Measurements from ENCODE around the gene TTC39A.

TTC39A gene

DNA sequence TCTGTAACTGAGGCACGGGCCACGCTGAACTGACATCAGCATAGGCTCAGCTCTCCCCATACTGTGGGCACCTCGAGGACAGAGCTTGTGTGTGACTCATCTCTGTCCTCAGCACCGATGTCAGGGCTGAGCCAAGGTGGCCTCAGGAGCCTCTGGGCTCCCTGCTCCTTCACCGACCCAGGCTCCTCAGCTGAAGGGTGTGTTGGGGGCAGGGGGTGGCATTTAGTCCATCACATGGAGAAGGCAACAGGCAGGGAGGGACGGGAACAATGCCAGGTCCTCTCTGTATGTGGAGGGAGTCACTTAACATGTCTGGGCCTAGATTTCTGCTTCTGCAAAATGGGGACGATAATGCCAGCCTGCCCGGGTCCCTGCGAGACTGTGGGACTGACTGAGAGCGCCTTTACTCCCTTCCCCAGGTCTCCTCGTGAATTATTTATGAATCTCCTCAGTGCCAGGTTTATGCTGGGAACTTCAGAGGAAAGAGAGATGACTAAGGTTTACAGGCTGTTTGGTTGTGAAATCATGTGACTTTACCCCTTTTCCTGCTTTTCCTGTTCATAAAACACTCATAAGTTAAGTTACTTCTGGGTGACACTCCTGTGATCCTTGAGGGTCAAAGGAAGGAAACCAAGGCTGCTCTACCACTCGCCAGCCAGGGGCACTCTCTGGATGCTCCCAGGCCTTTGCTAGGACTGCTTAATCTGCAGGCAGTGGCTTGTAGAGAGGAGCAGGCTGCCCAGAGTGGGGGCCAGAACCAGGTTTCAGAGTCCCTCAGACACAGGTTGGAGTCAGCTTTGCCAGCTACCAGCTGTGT is 16.2 kb downstream of the TTC39A start:
- no peak for DNase-seq

DNA sequence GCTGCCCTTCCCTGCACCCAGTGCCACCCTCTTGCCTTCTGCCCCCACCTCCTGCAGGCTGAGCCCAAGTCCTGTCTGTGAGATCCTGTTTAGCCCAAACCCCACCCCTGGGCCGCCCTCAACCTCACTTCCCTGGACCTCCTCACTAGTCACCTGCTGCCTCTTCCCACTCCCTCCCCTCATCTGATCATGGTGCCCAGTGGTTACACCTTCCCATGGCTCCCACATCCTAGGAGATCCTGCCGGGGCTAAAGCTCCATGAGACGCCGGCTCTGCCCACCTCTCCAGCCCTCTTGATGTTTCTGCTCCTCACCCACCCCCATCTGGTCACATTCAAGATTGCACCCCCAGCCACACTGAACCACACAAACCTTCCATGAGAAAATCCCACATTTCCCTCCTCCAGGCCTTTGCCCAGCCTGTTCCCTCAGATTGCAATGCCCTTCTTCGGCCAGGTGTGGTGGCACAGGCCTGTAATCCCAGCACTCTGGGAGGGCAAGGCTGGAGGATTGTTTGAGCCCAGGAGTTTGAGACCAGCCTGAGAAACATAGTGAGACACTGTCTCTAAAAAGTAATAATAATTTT is 17.0 kb downstream of the TTC39A start:
- no peak for DNase-seq

DNA sequence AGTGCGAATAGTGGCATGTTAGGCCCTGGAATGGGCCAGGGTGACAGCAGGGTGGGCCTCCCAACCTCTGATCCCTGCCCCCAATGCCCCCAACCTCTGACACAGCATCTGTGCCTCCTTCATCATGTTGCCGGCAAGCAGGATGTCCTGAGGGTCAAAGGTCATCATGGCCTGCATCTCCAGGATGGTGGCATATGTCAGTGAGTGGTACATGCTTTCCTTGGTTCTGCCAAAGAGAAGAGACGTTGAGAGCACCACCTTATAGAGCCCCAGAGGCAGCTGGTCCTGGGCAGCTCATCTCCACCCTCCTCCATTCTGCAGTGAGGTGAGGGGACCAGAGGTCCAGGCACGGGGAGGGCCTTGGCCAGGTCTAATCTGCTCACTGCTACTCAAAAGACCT is 17.6 kb downstream of the TTC39A start:
- DNase-seq: no peak

DNA sequence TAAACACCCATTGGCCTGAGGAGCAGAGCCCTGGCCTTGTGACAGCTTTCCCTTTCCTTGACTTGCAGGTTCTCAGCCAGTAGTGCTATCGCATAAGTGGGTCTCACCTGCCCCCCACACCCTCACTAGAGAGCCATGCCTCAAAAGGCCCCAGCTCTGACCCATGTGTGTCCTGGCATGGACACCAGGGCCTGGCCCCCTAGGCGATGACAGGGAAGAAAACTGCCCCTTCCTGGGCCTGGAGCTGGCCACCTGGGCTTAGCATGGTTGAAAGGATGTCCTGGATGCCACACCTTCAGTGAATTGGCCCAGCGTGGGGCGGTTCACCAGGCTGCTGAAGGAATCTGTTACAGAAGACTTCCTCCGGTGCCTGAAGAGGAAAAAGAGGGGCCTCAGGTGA is 18.5 kb downstream of the TTC39A start:
- no peak for DNase-seq

DNA sequence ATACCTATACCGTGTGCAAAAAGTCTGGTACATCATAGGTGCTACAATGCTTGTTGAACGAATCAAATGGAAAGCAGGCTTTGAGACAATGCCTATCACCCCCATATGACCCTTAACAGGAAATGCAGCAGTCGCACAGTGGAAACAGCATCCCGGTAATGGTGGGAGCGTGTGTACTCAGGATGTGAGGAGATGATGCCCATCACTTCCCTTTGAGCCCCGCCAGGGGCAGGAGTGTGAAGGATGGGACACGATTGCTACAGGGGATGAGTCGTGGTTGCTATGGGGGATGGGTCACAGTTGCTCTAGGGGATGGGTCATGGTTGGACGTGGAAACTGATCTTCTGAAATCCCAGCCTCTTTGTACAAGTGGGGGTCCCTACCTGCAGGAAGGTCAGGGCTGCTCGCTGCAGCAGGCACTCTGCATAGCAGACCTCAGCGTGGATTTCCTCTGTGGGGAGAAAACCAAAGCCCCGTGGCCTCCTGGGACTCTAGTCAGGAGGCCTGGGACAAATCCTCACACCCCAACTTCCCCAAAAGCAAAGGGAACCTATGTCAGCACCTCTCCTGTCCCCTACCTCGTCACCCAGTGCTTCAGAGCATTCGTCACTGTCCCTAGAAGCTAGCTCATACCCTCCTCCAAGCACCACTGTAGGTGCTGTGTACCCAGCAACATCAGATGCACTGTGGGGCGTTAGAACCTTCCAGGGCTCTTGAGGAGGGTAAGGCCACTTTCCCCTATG is 19.3 kb downstream of the TTC39A start:
- DNase-seq: no peak

DNA sequence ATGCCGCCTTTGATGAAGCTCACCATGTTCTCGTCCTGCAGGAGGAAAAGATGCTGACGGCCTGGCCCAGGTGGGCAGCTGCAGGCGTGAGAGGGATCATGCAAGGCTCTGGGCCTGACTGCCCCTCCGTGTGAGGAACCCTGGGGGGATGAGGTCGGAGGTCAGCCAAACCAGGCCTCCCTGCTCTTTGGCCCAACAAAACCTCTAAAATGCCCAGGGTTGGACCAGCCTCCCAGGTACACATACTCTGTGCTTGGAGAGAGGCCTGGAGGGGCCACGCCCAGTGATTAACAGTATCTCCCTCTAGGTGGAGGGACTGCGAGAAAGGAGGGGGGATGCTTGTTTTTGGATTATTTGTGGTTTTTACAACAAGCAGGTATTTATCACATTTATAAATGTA is 21.1 kb downstream of the TTC39A start:
- no peak for DNase-seq

DNA sequence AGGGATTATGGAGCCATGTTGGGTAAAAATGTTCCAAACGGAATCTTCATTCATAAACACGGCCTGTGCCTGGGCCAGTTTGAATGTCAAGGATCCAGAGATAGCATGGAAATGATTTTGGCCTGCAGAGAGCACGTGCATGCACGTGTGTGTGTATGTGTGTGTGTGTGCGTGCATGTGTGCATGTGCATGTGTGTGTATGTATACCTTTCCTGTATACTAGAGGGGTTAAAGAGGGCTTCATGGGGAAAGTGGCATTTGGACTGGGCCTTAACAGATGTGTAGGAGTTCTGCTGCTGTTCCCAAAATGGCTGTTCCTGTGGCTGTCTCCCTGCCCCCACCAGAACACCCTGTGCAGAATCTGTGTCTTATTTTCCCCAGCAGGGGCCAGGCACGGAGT is 21.7 kb downstream of the TTC39A start:
- no peak for DNase-seq

DNA sequence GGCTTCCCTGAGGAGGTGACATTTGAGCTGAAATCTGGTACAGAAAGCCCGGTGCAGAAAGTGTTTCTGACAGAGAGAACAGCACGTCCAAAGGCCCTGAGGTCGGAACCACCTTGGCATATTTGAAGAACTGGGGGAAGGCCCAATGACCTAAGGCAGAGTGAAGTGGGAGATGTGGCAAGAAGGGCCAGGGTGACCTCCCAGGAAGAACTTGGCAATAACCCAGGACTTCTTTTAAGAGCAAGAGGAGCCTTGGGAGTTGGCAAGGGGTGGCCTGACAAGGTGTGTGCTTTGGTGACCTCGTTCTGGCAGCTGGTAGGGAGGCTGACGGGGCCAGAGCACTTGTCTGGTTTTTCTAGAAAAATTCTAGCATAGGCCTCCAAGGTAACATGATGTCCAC is 23.4 kb downstream of the TTC39A start:
- no peak for DNase-seq

DNA sequence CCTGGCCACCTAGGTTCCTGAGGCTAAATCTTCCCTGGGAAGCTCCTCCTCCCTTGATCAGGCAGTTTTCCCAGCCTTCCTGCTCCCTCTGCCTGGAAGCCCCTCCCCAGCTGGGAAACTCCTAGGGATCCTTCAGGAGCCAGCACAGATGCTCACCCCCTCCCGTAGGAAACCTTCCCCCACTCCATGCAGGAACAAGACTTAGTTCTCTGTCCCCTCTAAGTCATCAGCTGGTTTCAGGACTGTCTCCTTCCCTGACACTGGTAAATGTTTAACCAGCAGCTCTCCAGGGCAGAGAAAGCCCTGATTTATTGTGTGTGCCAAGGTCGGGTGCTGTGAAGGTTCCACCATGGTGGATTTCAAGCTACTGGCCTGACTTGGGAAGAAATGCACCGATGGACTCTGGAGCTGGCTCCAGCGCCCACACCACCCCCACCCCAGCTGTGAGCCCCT is 25.0 kb downstream of the TTC39A start:
- DNase-seq: no peak

DNA sequence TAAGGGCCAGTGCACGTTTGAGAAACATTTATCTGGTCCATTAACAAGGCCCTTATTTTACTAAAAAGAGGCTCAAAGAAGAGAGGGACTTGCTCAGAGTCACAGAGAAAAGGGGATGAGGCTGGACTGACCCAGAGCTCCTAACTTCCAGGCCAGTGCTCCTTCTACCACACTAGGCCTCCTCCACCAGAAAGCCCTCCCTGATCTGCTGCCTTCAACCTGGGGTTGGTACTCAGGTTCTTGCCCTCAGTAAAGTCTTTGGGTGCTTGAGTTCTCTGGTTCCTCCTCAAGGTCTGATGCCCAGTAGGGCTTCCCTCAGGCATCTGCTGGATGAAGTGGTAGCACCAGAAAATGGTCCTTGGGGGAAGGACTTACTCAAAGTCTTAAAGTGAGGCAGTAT is 26.0 kb downstream of the TTC39A start:
- DNase-seq: no peak

DNA sequence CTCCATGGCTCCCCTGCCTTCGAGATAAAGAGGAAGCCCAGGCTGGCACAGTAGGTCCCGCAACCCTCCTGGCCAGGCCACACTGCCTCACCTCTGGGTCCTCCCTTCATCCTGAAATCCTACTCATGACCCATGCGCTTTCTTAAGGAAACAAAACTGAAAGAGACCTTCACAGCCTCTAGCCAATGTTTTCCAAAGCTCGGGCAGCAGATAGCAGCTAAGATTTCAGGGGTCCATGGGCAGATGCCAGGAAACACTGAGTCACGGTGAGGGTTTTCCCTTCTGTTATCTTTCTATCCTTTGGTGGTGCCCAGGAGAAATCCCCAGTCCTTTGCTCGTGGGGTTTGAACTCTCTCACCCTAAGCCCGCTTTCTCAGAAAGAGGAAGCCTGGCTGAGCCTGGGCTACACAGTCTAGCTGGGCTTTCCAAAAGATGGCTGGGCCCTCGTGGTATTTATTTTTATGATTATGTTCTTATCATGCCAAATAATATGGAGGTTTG is 26.6 kb downstream of the TTC39A start:
- DNase-seq: no peak

DNA sequence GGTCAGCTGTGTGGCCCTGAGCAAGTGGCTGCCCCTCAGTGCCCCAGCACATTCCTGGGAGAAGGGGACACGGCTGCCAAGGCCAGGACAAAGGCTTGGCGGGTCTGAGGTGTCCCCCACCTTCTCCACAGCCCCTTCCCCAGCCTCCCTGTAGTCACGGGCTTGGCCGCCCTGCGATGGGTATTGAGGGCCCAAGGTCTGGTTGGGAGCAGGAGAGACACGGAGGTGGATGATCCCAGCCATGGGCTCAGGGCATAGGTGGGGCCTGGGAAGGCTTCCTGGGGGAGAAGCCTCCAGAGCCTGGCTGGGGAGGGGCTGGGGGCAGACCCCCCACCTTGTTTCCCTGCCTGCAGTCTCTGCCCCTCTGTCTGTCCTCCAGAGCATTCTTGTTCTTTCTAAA is 27.0 kb downstream of the TTC39A start:
- no peak for DNase-seq

DNA sequence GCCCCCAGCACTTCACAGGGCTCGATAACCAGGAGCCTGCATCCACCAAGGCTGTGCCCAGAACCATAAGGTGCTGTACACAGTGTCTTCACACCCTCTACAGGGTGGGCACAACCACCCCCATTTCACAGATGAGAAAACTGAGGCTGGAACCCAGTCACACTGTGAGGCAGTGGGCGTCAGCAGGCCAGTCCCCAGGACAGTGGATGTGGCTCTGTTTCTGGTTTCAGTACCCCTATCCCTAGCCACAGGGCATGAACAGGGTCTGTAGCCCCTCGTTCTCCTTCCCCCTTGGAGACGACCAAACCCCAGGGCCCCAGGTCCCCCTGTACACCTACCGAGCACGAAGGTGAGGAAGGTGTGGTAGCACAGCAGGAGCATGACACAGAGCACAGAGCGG is 27.6 kb downstream of the TTC39A start:
- no peak for DNase-seq

DNA sequence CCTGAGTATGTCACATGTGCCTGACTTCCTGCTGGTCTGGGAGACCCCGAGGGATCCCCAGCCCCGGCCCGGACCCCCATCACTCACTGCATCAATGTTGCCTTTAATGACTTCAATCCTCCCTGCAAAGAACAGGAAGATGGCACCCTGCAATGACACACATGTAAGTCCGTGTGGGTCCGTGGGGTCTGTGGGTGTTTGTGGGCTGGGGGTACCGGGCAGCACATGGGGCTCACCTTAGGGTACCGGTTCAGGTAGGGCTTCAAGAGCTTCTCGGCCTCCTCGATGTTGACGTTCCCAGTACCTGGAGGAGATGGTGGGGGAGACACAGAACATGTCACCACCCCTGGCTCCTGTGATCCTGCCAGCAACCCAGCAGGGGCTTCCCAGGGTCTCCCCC is 28.1 kb downstream of the TTC39A start:
- DNase-seq: no peak

DNA sequence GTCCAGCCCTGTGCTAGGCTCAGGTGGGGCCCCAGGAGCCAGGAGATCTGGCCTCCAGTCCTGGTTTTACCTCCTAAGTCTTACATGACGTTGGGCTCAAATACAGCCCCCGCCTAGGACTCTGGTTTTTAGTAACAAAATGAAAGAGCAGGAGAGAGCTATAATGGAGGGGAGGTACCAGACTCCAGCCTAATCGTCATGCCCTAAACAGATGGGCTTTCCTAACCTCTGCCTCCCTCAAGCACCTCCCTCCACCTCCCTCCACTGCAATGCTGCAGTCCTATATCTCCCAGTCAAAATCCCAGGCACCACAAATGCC is 28.6 kb downstream of the TTC39A start:
- no peak for DNase-seq

DNA sequence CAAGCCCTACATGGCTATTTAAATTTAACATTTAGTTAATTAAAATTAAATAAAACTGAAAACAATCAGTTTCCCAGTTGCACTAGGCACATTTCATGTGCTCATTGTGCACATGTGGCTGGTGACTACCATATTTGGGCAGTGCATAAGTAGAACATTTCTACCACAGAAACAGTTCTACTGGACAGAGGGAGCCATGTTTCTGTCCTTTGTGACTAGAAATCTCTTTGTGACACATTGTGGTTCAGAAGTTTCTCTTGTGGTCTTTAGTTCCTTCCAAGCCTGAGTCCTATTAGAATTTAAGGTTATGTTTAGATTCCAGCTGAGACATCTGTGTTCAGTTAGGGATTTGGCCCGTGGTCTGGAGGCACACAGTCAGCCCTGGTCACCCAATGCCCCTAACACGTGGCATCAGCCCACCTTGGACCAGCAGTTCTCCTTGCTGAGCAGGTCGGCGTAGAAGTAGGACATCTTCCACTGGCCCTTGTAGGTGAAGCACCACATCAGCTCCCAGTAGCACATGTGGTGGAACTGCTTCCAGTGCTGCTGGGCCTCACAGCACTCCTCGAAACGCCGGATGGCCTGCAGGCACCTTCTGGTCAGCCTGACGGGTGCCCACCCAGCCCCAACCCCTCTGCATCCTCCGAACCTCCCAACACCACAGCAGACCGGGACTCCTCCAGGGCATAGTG is 29.1 kb downstream of the TTC39A start:
- DNase-seq: no peak

DNA sequence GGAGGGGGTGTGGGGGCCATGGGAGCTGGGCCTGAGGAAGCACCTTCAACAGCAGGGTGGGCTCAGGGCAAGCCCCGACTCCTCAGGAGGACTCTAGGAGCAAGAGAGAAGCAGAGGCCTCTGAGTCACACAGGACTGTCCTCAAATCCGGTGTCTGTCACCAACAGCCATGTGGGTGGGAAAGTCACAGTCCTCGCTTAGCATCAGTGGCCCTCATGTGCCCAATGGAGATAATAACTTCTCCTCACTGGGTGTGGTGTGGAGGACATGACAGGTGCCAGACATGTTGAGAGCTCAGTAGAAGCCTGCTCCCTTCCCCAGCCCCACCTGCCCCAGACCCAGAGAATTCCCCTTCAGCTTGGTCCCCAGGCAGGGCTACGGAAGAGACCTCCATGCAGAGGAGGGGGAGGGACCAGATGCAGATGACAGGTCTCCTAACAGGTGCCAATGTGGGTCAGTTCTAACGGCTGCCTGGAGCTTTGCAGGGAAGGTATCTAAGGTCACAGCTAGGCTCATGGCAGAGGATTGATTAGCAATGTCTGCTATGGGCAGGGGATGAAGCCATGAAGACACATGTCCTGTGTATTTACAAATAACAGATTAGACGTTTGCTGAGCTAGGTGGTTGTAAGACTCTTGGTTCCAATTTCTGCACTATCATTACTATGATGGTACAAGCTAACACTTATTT is 30.2 kb downstream of the TTC39A start:
- DNase-seq: no peak

DNA sequence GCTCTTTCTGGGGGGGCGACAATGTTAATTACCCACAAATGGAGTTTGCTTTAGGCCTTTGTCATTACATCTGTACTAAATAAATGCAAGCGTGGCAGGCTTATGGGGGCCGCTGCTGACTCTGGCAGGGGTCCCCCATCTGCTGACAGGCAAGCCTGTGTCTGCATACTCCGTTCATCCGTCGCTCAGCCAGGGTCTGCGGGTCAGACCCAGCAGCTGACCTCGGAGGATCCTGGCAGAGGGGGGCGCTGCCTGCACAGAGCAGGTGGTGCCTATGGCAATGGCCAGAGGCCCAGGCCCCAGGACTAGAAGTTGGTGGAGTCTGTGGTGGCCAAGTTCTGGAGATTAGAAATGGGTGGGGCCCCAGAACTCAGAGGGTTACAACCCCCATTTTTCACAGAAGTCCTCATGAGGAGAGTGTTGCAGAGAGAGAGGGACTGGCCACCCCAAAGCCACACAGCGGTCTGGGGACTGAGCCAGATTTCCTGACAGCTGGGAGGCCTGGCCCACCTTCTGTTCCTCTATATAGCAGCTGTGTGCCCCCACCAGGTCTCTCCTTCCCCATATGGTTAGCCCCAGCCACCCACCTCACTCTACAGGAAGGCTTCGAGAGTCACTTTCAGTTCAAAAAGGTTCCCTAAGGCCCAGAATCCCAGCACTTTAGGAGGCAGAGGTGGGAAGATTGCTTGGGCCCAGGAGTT is 31.0 kb downstream of the TTC39A start:
- DNase-seq: no peak

DNA sequence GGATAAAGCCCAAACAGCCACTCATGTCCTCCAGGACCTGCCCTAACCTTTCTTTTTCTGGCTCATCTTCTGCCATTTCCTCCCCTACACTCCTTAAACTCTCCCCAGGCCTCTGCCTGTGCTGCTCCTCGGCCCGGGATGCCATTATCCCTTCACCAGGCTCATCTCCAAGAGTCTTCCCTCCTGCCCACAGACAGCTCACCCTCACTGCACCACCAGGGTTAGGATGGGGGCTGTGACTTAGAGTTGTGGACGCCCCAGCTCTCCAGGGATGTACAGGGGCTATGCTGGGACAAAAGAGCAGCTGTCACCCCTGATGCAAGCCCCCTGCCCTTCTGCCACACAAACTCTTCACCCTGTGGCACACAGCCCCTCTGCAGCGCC is 32.0 kb downstream of the TTC39A start:
- no peak for DNase-seq

DNA sequence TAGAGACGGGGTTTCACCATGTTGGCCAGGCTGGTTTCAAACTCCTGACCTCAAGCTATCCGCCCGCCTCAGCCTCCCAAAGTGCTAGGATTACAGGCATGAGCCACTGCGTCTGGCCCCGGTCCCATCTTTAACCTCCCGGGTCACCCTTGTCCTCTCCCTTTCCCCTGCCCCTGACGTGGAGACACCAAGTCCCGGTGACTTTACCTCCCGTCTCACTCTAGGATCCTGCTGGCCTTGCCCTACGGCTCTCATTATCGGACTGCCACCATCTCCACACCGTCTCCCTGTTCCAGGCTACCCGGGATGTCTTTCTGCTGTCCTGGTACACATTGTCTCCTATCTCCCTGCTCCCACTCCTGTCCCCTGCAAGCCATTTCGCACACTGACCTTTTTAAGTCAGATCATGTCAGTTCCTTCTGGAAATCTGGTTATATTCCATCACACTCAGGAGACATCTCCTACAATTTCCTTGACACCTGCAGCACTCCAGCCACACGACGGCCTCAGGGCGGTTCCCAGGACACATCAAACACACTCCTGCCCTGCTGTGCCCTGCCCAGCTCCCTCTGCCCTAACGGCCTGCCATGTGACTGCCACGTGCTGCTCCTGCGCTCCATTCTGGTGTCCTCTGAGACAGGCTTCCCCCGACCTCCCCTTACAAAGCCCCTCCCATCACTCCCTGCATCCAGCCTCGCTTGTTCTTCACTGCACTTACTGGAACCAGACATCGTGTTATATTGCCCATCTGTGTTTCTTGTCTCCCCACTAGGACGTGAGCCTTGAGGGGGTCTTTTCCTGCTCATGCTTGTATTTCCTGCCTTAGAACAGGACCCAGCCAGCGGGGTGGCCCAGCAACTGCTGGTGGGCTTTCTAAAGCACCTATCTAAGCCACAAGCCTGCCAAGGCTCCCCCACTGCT is 32.7 kb downstream of the TTC39A start:
- no peak for DNase-seq
